AG04450 (cell line): ENCODE results near the gene RAX2. TPM values are rescaled to one million over a fixed set of nuclear protein-coding genes. Genes with fewer than 3 reads are reported as not detected.

Experiments
- CTCF ChIA-PET: fragments of 300-600, 350-600 bp; formaldehyde crosslinking; extraction: SDS; loops from one replicate; lab custom pipeline; 2022; ENCODE audit warnings: antibody characterized with exemption, inconsistent platforms; lab: Charles Lee
- POLR2A ChIA-PET: fragments of 350-600 bp; formaldehyde crosslinking; extraction: SDS; loops from one replicate; lab custom pipeline; 2021; ENCODE audit warnings: antibody characterized with exemption, inconsistent platforms; lab: Yijun Ruan, JAX
- DNase-seq: peaks from one replicate; pipeline ENCODE4 v3.0.0-alpha.2; 2011; ENCODE audit warnings: low read depth, low spot score
- H3K27ac ChIP-seq: one replicate; pipeline ENCODE4 v1.5.1; 2012; ENCODE audit warnings: low read depth, low read length, control low read depth
- H3K27me3 ChIP-seq: one replicate; pipeline ENCODE4 v1.6.0; 2012; ENCODE audit warnings: low read length; ENCODE audit not compliant: control insufficient read depth, insufficient read depth
- H3K4me3 ChIP-seq: 2 replicates; pipeline ENCODE4 v1.5.1; 2011; ENCODE audit warnings: mild to moderate bottlenecking, low read depth, low read length, control low read depth
- H3K9me3 ChIP-seq: 2 replicates; pipeline ENCODE4 v1.5.1; 2012; ENCODE audit warnings: low read length; ENCODE audit not compliant: control insufficient read depth, insufficient read depth
- CTCF ChIP-seq: IDR thresholded peaks from 2 replicates; pipeline ENCODE4 v1.5.1; 2011; ENCODE audit warnings: low read depth, low read length, control low read depth, inconsistent platforms
- polyA plus RNA-seq: library from polyadenylated mRNA; depleted of rRNA; stranded (reverse); fragments of >200 nt; gene quantifications from 2 replicates; pipeline ENCODE4 v1.2.3, GENCODE V29; 2011

The RAX2 gene
- polyA plus RNA-seq, 1 experiment: not detected

- Histone ChIP-seq H3K27ac (no peak overlapping the region), H3K9me3 (no peaks in the 10 kb centered on the region; the same call in none of the 2 replicates), H3K4me3 (no peak overlapping the region), H3K27me3 (peaks cover 13% of the 10 kb centered on the region)
- CTCF ChIA-PET: no interaction called here
- TF ChIP-seq CTCF: no peak
- DNase-seq: no peak
- POLR2A ChIA-PET: no interaction called here
Observed at GRCh38 chr19:3792114-3792513, 20.1 kb upstream of the RAX2 start.

DNA sequence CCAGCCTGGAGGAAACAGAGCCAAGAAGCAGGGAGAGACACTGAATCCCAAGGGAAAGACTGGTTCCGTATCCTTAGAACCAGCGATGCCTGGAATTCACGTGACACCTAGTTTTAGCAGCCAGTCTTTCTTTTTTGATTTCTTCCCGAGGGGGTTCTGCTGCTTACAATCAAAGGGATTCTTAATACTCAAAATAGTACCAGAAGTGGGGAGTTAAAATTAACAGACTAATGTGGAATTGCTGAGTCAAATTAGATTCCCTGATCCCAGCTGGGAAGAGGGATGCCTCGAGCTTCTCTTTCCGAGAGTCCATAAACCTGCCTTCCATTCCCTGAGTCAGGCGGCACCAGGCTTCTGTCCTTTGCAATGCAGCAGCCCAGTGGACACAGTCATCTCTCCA, 18.9 kb upstream of the RAX2 start:
- ChIA-PET CTCF (no interaction called here), POLR2A (no interaction called here)
- no peak for TF ChIP-seq CTCF
- Histone ChIP-seq H3K27me3 (peaks cover 17% of the 10 kb centered on the region), H3K4me3 (no peak overlapping the region), H3K27ac (no peak overlapping the region), H3K9me3 (no peaks in the 10 kb centered on the region; the same call in none of the 2 replicates)
- DNase-seq: no peak

DNA sequence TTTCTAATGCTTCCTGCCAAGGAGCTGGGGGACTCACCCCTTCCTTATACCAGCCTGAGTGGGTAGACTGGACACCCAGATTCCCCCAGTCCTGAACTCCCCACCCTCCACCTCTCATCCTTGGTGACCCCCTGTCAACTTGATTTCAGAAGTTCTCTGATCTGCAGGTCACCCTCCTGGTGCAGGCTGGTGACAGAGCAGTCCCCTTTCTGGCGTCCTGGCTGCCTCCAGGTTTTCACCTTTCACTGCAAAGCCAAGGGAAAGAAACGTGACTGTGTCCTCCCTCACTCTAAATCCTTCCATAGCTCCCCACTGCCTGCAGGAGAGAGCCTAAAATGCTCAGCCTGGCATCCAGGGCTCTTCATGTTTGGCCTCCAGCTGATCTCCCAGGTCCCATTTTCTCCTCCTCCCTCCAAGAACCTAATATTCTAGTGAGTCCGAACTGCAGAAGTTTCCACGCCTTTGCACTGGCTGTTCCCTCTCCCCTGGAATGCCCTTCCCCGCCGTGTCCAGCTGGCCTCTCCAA, 18.2 kb upstream of the RAX2 start:
- H3K27ac ChIP-seq: no peak overlapping the region
- no peak overlapping the region for H3K4me3 ChIP-seq
- no peaks in the 10 kb centered on the region; the same call in none of the 2 replicates for H3K9me3 ChIP-seq
- CTCF ChIA-PET: no interaction called here
- TF ChIP-seq CTCF: no peak
- H3K27me3 ChIP-seq: peaks cover 21% of the 10 kb centered on the region
- DNase-seq: no peak
- POLR2A ChIA-PET: no interaction called here

GRCh38 chr19:3788996-3789778, 17.2 kb upstream of the RAX2 start:
- no peak overlapping the region for H3K27ac ChIP-seq
- ChIA-PET CTCF (no interaction called here), POLR2A (no interaction called here)
- no peak for DNase-seq
- peaks cover 25% of the 10 kb centered on the region for H3K27me3 ChIP-seq
- no peak for TF ChIP-seq CTCF
- H3K4me3 ChIP-seq: no peak overlapping the region
- no peaks in the 10 kb centered on the region; the same call in none of the 2 replicates for H3K9me3 ChIP-seq
